Hepatocyte (in vitro differentiated cells): Measurements from ENCODE around the gene LHPP.

Experiments used
- EZH2 ChIP-seq: fragments of 200-600 bp; sonication (generic); IDR thresholded peaks from 2 replicates; pipeline ENCODE4 v1.6.1; 2016; ENCODE audit warnings: antibody characterized with exemption, mild to moderate bottlenecking, borderline replicate concordance
- TF ChIP-seq, protein P1 (sequence below): fragments of 200-600 bp; sonication (generic); IDR thresholded peaks from 2 replicates; pipeline ENCODE4 v1.5.1; 2016; ENCODE audit warnings: antibody characterized with exemption, mild to moderate bottlenecking; ENCODE audit not compliant: poor library complexity

DNA sequence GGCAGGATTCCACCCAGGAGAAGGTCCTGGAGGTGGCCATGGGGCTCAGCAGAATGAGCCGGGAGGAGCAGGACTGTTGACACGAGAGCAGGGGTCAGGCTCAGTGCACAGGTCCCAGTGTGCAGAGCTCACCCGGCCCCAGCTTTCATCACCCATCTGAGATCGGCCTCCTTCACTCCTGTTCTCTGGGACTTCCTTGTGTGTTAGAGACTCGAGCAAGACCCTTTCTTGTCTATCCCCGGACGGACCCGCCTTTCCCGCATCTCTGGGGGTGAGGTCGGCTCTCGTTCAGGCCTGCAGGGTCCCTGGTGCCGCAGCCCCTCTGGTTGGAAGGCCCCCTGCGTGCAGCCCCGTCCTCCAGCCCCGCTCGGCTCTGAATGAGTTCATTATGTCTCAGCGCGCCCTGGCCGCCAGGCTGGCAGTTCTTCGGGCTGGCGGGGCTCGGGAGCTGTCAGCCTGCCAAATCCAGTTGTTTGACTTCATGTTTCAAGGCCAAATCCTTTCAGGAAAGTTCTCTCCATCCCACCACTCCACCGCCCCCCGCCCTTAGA is 127.9 kb downstream of the LHPP start:
- TF ChIP-seq, protein P1, sequence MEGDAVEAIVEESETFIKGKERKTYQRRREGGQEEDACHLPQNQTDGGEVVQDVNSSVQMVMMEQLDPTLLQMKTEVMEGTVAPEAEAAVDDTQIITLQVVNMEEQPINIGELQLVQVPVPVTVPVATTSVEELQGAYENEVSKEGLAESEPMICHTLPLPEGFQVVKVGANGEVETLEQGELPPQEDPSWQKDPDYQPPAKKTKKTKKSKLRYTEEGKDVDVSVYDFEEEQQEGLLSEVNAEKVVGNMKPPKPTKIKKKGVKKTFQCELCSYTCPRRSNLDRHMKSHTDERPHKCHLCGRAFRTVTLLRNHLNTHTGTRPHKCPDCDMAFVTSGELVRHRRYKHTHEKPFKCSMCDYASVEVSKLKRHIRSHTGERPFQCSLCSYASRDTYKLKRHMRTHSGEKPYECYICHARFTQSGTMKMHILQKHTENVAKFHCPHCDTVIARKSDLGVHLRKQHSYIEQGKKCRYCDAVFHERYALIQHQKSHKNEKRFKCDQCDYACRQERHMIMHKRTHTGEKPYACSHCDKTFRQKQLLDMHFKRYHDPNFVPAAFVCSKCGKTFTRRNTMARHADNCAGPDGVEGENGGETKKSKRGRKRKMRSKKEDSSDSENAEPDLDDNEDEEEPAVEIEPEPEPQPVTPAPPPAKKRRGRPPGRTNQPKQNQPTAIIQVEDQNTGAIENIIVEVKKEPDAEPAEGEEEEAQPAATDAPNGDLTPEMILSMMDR: no peak
- no peak for TF ChIP-seq EZH2
